ENCODE data around the gene DTX3. TPM values are rescaled to one million over a fixed set of nuclear protein-coding genes. Genes with fewer than 3 reads are reported as not detected.

The DTX3 gene
- total RNA-seq, 1 experiment from 2014 or later, result 0.37 TPM

DNA sequence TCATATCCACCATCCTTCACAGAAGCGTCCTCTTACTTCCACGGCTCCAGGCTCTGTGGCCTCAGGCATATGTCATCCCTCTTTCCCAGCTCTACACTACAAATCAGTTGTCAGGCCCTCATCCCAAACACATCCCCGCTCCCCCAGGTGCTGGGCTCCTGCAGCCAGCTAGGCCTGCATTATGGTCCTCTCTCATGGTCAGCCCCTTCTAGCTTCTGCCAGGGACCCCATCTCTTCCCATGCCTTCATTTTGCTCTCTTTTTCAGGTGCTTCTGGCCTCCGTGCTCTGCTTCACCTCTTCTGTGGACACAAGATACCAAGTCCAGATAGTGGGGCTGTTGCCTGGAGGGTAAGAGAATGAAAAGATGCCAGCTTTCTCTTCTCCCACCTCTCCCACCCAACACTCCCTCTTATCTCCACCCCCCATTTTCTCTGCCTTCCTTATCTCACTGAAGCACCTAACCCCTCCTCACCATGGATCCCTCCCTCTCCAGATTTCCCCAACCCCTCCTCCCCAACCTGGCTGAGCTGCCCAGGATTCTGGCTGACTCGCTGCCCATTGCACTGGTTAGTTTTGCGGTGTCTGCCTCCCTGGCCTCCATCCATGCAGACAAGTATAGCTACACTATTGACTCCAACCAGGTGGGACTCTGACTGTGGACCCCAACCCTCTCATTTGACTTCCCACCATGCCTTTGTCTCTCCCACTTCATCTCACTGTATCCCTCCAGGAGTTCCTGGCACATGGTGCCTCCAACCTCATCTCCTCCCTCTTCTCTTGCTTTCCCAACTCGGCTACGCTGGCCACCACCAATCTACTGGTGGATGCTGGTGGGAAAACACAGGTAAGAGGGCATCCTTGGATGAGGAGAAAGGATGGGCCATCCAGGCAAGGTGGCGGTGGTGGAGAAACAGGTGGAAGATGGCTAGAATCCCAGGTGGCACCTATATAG, 17.9 kb downstream of the DTX3 start:
- no peak for TF ChIP-seq SRF (IDR thresholded peaks at IDR 0.05; ENCODE audit: low read depth)
- TF ChIP-seq CEBPB (IDR thresholded peaks at IDR 0.05; ENCODE audit: low read depth), result no peak
- TF ChIP-seq SIN3A (IDR thresholded peaks at IDR 0.05; ENCODE audit: low read depth), result no peak
- TF ChIP-seq ATF3 (IDR thresholded peaks at IDR 0.05), result no peak
- TF ChIP-seq EZH2 (IDR thresholded peaks at IDR 0.05), result no peak
- no peak for TF ChIP-seq POLR2A (IDR thresholded peaks at IDR 0.05; ENCODE audit: borderline replicate concordance, extremely low read depth, insufficient read depth, insufficient read length)
- TF ChIP-seq EZH2phosphoT487 (IDR thresholded peaks at IDR 0.05; ENCODE audit: borderline replicate concordance), result no peak
- no peak for TF ChIP-seq ELF1 (IDR thresholded peaks at IDR 0.05; ENCODE audit: borderline replicate concordance, low read depth)
- TF ChIP-seq POLR2AphosphoS5 (IDR thresholded peaks at IDR 0.05; ENCODE audit: low read depth, low read length), result no peak
- DNase-seq (ENCODE audit: low read depth, low spot score) (no peak), ATAC-seq (0 out of 2 replicates have a peak, but pooled peaks have one; percentile 2)
- no peak overlapping the region for H2AFZ ChIP-seq (ENCODE audit: low read depth, low read length, poor library complexity, severe bottlenecking)
- no peak overlapping the region for H3K9ac ChIP-seq (ENCODE audit: low read length)
- no peak overlapping the region for H3K4me2 ChIP-seq (ENCODE audit: low read length)
- H3K4me1 ChIP-seq (ENCODE audit: control insufficient read depth in 1 of 2, insufficient read depth in 2 of 2, low read length in 2 of 2), result no peaks in the 10 kb centered on the region
- H3K27ac ChIP-seq (ENCODE audit: low read depth, low read length), result no peak overlapping the region
- no peaks in the 10 kb centered on the region for H4K20me1 ChIP-seq (ENCODE audit: insufficient read depth)
- BruUV-seq (replicated peaks), result no TSS peak
- H3K9me3 ChIP-seq (ENCODE audit: control insufficient read depth in 1 of 2, insufficient read depth in 1 of 2, low read depth in 1 of 2, low read length in 2 of 2), result no peaks in the 10 kb centered on the region
- H3K4me3 ChIP-seq (replicated peaks in 1 of 2; ENCODE audit: low read depth in 1 of 2, low read length in 2 of 2), result no peak overlapping the region
- POLR2A ChIA-PET, result no interaction called here
- intact Hi-C loops (cut with micrococcal nuclease), result no loop called here
- CTCF ChIA-PET, result interaction anchor here (0.9 kb wide), 1 partner anchor 104 kb away, joined by 3 read pairs; no protein-coding TSS in a partner anchor
- H3K36me3 ChIP-seq (ENCODE audit: control insufficient read depth in 1 of 2, insufficient read depth in 2 of 2, low read length in 2 of 2), result peaks cover 0 to 4% of the 10 kb centered on the region in 2 experiments; a peak in 1 of 4 replicates
- no peaks in the 10 kb centered on the region for H3K79me2 ChIP-seq (ENCODE audit: insufficient read depth, low read length)
- no peaks in the 10 kb centered on the region for H3K9me2 ChIP-seq (ENCODE audit: insufficient read depth)
- RAD21 ChIA-PET (ENCODE audit: low non-redundant PET in 1 of 2, low total read pairs in 2 of 2, uncharacterized antibody in 2 of 2, unreplicated experiment in 2 of 2), result no interaction called here
- H3K27me3 ChIP-seq (ENCODE audit: insufficient read depth, low read length), result peaks cover 4% of the 10 kb centered on the region; the same call in 1 of the 2 replicates

- DNase-seq (ENCODE audit: low read depth, low spot score) (no peak), ATAC-seq (no peak)
- BruUV-seq (replicated peaks), result no TSS peak
- H3K27me3 ChIP-seq (ENCODE audit: insufficient read depth, low read length), result peaks cover 4% of the 10 kb centered on the region; the same call in 1 of the 2 replicates
- H3K9me2 ChIP-seq (ENCODE audit: insufficient read depth), result no peaks in the 10 kb centered on the region
- no peak overlapping the region for H3K27ac ChIP-seq (ENCODE audit: low read depth, low read length)
- intact Hi-C loops (cut with micrococcal nuclease), result no loop called here
- CTCF ChIA-PET, result no interaction called here
- H3K9ac ChIP-seq (ENCODE audit: low read length), result no peak overlapping the region
- H3K4me3 ChIP-seq (replicated peaks in 1 of 2; ENCODE audit: low read depth in 1 of 2, low read length in 2 of 2), result no peak overlapping the region
- POLR2A ChIA-PET, result no interaction called here
- H3K4me2 ChIP-seq (ENCODE audit: low read length), result no peak overlapping the region
- H3K36me3 ChIP-seq (ENCODE audit: control insufficient read depth in 1 of 2, insufficient read depth in 2 of 2, low read length in 2 of 2), result peaks cover 0 to 9% of the 10 kb centered on the region in 2 experiments; a peak in 2 of 4 replicates
- no peaks in the 10 kb centered on the region for H3K79me2 ChIP-seq (ENCODE audit: insufficient read depth, low read length)
- RAD21 ChIA-PET (ENCODE audit: low non-redundant PET in 1 of 2, low total read pairs in 2 of 2, uncharacterized antibody in 2 of 2, unreplicated experiment in 2 of 2), result no interaction called here
- H3K4me1 ChIP-seq (ENCODE audit: control insufficient read depth in 1 of 2, insufficient read depth in 2 of 2, low read length in 2 of 2), result no peaks in the 10 kb centered on the region
- no peak overlapping the region for H2AFZ ChIP-seq (ENCODE audit: low read depth, low read length, poor library complexity, severe bottlenecking)
- no peaks in the 10 kb centered on the region for H4K20me1 ChIP-seq (ENCODE audit: insufficient read depth)
- H3K9me3 ChIP-seq (ENCODE audit: control insufficient read depth in 1 of 2, insufficient read depth in 1 of 2, low read depth in 1 of 2, low read length in 2 of 2), result no peaks in the 10 kb centered on the region
- TF ChIP-seq SP1 (IDR thresholded peaks at IDR 0.05; ENCODE audit: low read depth) (no peak), SIN3A (IDR thresholded peaks at IDR 0.05; ENCODE audit: low read depth) (no peak), EZH2 (IDR thresholded peaks at IDR 0.05) (no peak), POLR2A (IDR thresholded peaks at IDR 0.05; ENCODE audit: borderline replicate concordance, extremely low read depth, insufficient read depth, insufficient read length) (no peak), TCF7L2 (IDR thresholded peaks at IDR 0.05; ENCODE audit: borderline replicate concordance, extremely low read depth, insufficient read depth, insufficient read length) (no peak), ZNF274 (IDR thresholded peaks at IDR 0.05; ENCODE audit: low read depth, low read length) (no peak), CEBPB (IDR thresholded peaks at IDR 0.05; ENCODE audit: low read depth) (no peak), MAX (IDR thresholded peaks at IDR 0.05) (no peak), POLR2AphosphoS5 (IDR thresholded peaks at IDR 0.05; ENCODE audit: low read depth, low read length) (no peak), SRF (IDR thresholded peaks at IDR 0.05; ENCODE audit: low read depth) (no peak), RAD21 (IDR thresholded peaks at IDR 0.05; ENCODE audit: low read depth) (no peak), JUND (IDR thresholded peaks at IDR 0.05) (no peak), ELF1 (IDR thresholded peaks at IDR 0.05; ENCODE audit: borderline replicate concordance, low read depth) (no peak), ATF3 (IDR thresholded peaks at IDR 0.05) (no peak), EGR1 (IDR thresholded peaks at IDR 0.05; ENCODE audit: low read depth) (no peak), EZH2phosphoT487 (IDR thresholded peaks at IDR 0.05; ENCODE audit: borderline replicate concordance) (no peak)
Measured at GRCh38 chr12:57623385-57623784, 18.8 kb downstream of the DTX3 start.

All from HCT116 (cell line).